T47D (cell line): ENCODE measurements around the gene ELK4.
A peak's percentile ranks its signal among the peaks of the same experiment; 100 is the strongest.

ENCODE experiments used
- DNase-seq, 2 experiments: peaks; one replicate each; pipeline versions ENCODE4 v3.0.0 to v3.0.0-alpha.2; 2011 to 2012; ENCODE audit warnings: low read depth in 1 of 2, low spot score in 1 of 2
- JUND ChIP-seq: IDR thresholded peaks from 2 replicates; pipeline ENCODE4 v1.6.1; 2012; ENCODE audit warnings: low read depth
- in situ Hi-C: cut with HindIII; loops from 2 replicates; pipeline ENCODE4 v1.10.0; 2016; ENCODE audit warnings: low sequenced_read_pairs, low pct_unique_long_range_greater_than_20kb

Gene ELK4

GRCh38 chr1:205613854-205614412 lies 17.9 kb downstream of the ELK4 start:
- no peak for DNase-seq
- in situ Hi-C loops = no loop called here
- TF ChIP-seq JUND = no peak

GRCh38 chr1:205612556-205612955 lies 19.3 kb downstream of the ELK4 start:
- peak in 1 of 2 experiments; percentile 48 for DNase-seq
- TF ChIP-seq JUND = no peak
- in situ Hi-C loops = no loop called here

GRCh38 chr1:205612104-205612503 lies 19.7 kb downstream of the ELK4 start:
- no peak for TF ChIP-seq JUND

GRCh38 chr1:205610901-205611466 lies 20.8 kb downstream of the ELK4 start:
- in situ Hi-C loops = no loop called here
- peak; percentile 37; the same call in 1 of the 2 replicates for TF ChIP-seq JUND
- peak in 1 of 2 experiments; percentile 64 for DNase-seq

More at GRCh38 chr1:205612104-205612503, 19.7 kb downstream of the ELK4 start:
- DNase-seq = no peak
- in situ Hi-C loops = no loop called here

DNA sequence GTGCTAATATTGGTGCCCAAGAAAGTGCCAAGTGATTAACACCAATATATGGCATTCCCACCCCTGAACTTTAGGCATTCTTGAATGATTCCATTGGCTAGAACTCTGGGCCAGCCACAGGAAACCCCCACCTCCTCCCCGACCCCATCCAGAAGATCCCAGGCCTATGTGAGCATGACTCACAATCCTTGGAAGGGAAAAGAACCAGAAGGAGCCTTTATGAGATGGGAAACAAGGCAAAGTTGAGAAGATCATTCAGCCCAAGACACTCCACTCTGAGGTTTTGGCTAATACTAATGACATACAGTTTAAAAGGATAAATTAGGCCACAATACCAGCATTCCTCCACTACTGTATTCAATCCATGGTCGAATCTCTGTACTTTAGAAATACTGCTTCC lies 21.8 kb downstream of the ELK4 start:
- no peak for TF ChIP-seq JUND
- in situ Hi-C loops = no loop called here
- DNase-seq = no peak

DNA sequence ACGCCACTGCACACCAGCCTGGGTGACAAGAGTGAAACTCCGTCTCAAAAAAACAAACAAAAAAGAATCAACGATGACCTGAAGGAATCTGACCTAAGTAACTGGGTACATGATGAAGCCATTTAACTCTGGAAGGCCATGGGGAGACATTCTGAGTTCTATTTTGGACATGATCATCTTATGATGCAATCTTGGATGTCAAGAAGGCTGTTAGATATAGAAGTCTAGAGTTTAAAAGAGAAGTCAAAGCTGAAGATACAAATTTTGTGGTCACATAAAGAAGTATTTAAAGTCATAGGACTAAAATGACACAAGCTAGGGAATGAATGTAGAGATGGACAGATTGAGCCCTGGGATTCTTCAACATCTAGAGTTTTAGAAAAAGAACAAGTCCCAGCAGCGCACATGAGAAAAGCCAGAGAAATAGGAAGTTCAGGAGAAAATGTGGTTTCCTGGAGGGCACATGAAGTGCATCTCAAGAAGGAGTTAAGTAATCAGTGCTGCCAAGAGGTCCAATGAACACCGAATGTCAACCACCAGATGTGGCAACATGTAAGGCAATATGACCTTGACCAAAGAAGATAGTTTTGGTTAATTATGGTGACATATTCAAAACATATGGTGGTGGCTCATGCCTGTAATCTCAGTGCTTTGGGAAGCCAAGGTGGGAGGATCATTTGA lies 26.8 kb downstream of the ELK4 start:
- in situ Hi-C loops = no loop called here
- no peak for TF ChIP-seq JUND
- no peak for DNase-seq

- in situ Hi-C loops = no loop called here
- TF ChIP-seq JUND = no peak
- DNase-seq = no peak
These were observed 27.8 kb downstream of the ELK4 start for GRCh38 chr1:205604059-205604458.

GRCh38 chr1:205601205-205601604 lies 30.6 kb downstream of the ELK4 start:
- in situ Hi-C loops = no loop called here
- no peak for DNase-seq
- no peak for TF ChIP-seq JUND

GRCh38 chr1:205600085-205600484 lies 31.7 kb downstream of the ELK4 start:
- no peak for TF ChIP-seq JUND
- DNase-seq = no peak
- in situ Hi-C loops = no loop called here

DNA sequence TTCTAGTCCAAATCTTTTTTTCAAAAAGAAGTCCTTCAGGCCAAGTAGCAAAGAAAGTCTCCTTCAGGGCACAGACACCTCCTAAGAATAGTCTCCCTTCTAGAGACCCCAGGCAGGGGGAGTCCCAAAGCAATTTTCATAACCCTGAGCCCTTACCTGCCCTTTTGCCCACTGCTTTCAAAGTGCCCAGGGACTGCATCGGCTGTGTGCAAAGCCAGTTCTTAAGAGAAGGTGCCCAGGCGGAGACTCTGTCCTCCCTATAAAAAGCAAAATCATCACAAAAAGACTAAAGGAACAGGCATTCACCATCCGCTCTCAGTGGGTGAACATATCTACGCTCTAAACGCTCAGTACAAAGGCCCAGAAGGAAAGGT lies 32.2 kb downstream of the ELK4 start:
- in situ Hi-C loops = no loop called here
- no peak for DNase-seq
- TF ChIP-seq JUND = no peak

- in situ Hi-C loops = no loop called here
- no peak for TF ChIP-seq JUND
- no peak for DNase-seq
These were observed 32.8 kb downstream of the ELK4 start for GRCh38 chr1:205598841-205599668.

DNA sequence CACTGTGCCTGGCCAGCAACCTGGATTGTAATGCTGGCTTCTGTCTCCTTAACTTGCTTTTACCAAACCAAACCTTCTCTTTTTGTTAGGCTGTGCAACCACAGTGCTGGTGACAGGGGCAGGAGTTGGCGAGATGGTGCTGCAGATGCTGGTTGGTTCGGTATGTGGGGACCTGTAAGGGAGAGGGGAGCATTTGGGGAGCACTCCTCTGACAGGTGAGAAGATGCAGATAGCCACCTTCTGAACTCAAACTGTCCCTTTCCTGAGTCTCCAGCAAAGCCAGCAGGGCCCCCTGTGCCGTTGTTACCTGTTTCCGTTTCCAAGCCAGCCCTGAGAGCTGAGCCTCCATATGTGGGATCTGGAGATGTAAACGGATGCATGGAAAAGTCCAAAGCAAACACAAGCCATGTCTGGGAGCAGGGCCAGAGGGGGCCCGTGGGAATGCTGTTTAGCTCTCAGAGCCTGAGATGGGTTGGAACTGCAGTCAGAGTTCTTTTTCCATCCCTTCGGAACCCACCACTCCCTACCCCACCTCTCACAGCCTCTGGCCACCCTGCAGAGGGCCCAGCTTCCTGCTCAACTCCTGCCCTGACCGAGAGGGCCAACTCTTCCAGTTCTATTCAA lies 34.0 kb downstream of the ELK4 start:
- no peak for TF ChIP-seq JUND
- in situ Hi-C loops = no loop called here
- DNase-seq = no peak
